ENCODE results near the gene RARB. TPM values are rescaled to one million over a fixed set of nuclear protein-coding genes. Genes with fewer than 3 reads are reported as not detected.

RARB gene
- total RNA-seq, 1 donor from 2014 or later, result 0.26 TPM

DNA sequence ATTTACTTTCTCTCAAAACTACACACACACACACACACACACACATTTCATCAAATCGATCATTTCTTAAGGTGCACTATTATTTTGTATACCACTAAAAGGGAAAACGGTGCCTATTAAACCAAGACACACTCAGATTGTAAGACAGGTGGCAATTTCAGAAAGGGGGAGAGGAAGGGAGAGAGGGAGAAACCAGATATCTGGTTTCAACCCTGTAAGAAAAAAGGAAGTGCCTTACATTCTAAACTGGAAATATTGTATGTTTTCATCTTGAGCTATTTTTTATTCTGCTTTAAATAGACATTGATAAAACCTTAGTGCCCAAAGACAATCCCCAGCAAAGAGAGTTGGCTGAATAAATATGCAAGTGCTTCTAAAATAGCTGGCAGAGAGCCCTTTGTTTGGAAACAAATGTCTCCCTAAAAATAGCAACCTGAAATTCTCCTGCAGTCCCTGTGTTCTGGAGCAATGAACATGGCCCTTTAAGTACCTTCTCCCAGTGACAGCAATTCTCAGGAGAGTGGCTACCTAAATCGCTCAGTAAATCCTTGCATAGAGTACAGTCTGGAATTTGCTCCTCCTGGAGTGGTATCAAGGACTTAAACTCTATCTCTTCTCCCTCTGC, 85.7 kb downstream of the RARB start:
- no peaks in the 10 kb centered on the region for H3K36me3 ChIP-seq (ENCODE audit: control insufficient read depth, insufficient read depth, low read length)
- DNase-seq (ENCODE audit: low read depth) (no peak), FAIRE-seq (no peak)
- TF ChIP-seq, protein P1, sequence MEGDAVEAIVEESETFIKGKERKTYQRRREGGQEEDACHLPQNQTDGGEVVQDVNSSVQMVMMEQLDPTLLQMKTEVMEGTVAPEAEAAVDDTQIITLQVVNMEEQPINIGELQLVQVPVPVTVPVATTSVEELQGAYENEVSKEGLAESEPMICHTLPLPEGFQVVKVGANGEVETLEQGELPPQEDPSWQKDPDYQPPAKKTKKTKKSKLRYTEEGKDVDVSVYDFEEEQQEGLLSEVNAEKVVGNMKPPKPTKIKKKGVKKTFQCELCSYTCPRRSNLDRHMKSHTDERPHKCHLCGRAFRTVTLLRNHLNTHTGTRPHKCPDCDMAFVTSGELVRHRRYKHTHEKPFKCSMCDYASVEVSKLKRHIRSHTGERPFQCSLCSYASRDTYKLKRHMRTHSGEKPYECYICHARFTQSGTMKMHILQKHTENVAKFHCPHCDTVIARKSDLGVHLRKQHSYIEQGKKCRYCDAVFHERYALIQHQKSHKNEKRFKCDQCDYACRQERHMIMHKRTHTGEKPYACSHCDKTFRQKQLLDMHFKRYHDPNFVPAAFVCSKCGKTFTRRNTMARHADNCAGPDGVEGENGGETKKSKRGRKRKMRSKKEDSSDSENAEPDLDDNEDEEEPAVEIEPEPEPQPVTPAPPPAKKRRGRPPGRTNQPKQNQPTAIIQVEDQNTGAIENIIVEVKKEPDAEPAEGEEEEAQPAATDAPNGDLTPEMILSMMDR (IDR thresholded peaks at IDR 0.05; ENCODE audit: insufficient read depth, low read length, severe bottlenecking), result no peak
- no peaks in the 10 kb centered on the region for H3K27me3 ChIP-seq (ENCODE audit: control insufficient read depth, insufficient read depth, low read length)
- no peak overlapping the region for H3K4me3 ChIP-seq (ENCODE audit: low read depth, low read length)

DNA sequence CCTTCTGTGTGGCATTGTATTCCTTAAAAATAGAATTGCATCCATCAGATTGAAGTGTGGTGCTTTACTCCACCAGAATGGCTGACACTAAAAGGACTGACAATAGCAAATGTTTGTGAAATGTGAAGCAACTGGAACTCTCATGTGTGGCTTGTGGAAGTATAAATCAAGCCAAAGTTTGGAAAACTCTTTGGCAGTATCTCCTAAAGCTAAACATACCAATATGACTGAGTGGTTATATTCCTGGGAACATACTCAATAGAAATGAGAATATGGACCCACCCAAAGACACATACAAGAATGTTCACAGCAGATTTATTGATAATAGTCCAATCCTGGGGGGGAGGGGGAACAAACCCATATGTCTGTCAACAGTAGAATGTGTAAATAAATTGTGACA, 87.1 kb downstream of the RARB start:
- TF ChIP-seq, protein P1 (IDR thresholded peaks at IDR 0.05; ENCODE audit: insufficient read depth, low read length, severe bottlenecking), result no peak
- no peaks in the 10 kb centered on the region for H3K27me3 ChIP-seq (ENCODE audit: control insufficient read depth, insufficient read depth, low read length)
- H3K4me3 ChIP-seq (ENCODE audit: low read depth, low read length), result no peak overlapping the region
- FAIRE-seq, result no peak
- H3K36me3 ChIP-seq (ENCODE audit: control insufficient read depth, insufficient read depth, low read length), result no peaks in the 10 kb centered on the region
- DNase-seq (ENCODE audit: low read depth), result no peak

DNA sequence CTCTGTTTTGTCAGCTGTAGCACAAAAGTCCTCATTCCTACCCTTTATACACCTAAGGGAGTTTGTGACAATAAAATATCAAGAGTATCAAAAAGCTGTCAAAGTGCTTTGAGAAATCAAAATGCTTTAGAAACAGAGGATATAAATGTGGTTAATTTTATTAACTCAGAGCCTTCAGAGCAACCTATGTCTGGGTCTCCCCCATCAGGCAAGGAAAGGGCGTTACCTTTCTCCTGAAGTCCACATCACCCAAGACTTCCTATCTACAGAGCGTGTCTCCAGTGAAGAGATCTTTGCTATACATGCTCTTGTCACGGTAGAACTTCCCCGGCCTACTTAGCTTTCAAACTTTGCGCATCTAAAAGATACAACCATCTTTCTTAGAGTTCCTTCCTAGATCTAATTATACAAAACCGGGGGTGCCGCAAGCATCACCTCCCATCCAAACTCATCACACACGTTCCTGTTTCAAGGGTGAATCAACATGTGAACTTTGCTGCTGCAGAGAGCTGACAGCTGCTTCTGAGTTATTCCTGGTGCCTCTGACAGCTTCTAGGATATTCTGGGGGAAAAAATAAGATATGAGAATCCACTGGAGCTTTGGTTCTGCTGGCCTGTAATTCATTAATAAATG, 93.0 kb downstream of the RARB start:
- H3K36me3 ChIP-seq (ENCODE audit: control insufficient read depth, insufficient read depth, low read length), result no peaks in the 10 kb centered on the region
- no peak for FAIRE-seq
- DNase-seq (ENCODE audit: low read depth), result no peak
- no peak overlapping the region for H3K4me3 ChIP-seq (ENCODE audit: low read depth, low read length)
- TF ChIP-seq, protein P1 (IDR thresholded peaks at IDR 0.05; ENCODE audit: insufficient read depth, low read length, severe bottlenecking), result no peak
- H3K27me3 ChIP-seq (ENCODE audit: control insufficient read depth, insufficient read depth, low read length), result no peaks in the 10 kb centered on the region

DNA sequence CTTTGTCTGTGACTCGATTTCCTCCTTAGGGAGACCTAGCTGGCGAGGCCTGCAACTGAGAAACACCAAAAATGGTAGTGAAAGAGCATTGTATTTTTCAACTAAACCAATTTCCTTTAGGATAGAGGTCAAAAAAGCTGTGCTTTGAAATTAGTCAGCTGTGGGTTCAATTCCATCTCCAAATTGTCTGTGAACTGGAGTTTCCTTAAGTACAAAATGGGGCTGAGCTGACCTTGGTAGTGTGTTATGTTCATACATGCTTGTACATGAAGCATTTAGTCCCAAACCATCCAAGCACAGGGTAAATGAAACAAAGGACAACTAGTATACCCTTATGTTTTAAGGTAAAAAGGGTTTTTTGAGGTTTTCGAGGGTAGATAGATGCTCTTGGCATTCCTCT, 99.3 kb downstream of the RARB start:
- Histone ChIP-seq H3K36me3 (ENCODE audit: control insufficient read depth, insufficient read depth, low read length) (no peaks in the 10 kb centered on the region), H3K4me3 (ENCODE audit: low read depth, low read length) (no peak overlapping the region), H3K27me3 (ENCODE audit: control insufficient read depth, insufficient read depth, low read length) (no peaks in the 10 kb centered on the region)
- FAIRE-seq (no peak), DNase-seq (ENCODE audit: low read depth) (no peak)
- TF ChIP-seq, protein P1 (IDR thresholded peaks at IDR 0.05; ENCODE audit: insufficient read depth, low read length, severe bottlenecking), result no peak

DNA sequence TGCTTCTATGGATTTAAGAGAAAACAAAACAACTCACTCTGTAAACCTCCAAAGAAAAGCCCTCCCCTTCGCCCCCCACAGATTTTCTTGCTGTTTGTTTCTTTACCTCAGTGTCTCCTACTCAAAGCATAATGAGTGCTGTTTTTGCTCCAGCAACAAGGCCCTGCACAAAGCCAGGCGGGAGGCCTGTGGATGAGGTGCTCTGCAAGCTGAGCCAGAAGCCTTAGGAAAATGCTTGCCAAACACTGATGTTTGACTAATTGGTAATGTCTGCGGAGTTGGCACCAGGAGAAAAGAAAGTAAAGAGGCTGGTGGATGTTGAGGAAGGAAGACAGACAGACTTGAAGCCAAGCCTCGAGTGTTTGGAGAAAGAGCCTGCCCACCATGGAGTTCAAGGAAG, 99.7 kb downstream of the RARB start:
- TF ChIP-seq, protein P1 (IDR thresholded peaks at IDR 0.05; ENCODE audit: insufficient read depth, low read length, severe bottlenecking), result no peak
- FAIRE-seq (no peak), DNase-seq (ENCODE audit: low read depth) (no peak)
- H3K27me3 ChIP-seq (ENCODE audit: control insufficient read depth, insufficient read depth, low read length), result no peaks in the 10 kb centered on the region
- no peak overlapping the region for H3K4me3 ChIP-seq (ENCODE audit: low read depth, low read length)
- no peaks in the 10 kb centered on the region for H3K36me3 ChIP-seq (ENCODE audit: control insufficient read depth, insufficient read depth, low read length)

DNA sequence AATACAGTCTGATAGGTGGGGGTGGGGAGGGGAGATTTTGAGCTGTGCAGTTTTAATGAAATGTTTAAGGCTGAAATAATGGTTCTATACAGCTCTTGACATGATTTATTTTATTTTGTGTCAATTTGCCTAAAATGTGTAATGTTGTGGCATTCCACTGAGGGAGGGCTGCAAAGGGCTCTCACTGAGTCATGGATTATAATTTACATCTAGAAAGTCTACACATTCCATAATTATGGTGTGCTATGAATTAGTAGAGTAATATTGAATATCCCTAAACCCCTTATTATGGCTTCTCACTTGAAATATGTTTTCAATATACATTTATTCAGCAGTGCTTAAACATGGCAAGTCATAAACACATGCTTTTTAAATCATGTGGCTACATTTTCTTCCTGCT, 103.9 kb downstream of the RARB start:
- H3K27me3 ChIP-seq (ENCODE audit: control insufficient read depth, insufficient read depth, low read length), result no peaks in the 10 kb centered on the region
- TF ChIP-seq, protein P1 (IDR thresholded peaks at IDR 0.05; ENCODE audit: insufficient read depth, low read length, severe bottlenecking), result no peak
- H3K36me3 ChIP-seq (ENCODE audit: control insufficient read depth, insufficient read depth, low read length), result no peaks in the 10 kb centered on the region
- FAIRE-seq (no peak), DNase-seq (ENCODE audit: low read depth) (no peak)
- no peak overlapping the region for H3K4me3 ChIP-seq (ENCODE audit: low read depth, low read length)
